ENCODE measurements around the gene CGB1. TPM values are rescaled to one million over a fixed set of nuclear protein-coding genes. Genes with fewer than 3 reads are reported as not detected.
A peak's percentile ranks its signal among the peaks of the same experiment; 100 is the strongest.

The CGB1 gene
- total RNA-seq, 2 donors from 2014 or later = not detected

GRCh38 chr19:49067554-49067953 is 30.9 kb upstream of the CGB1 start:
- Histone ChIP-seq H3K27me3 (peaks cover 0 to 19% of the 10 kb centered on the region in 2 donors), H3K9me3 (no peaks in the 10 kb centered on the region), H3K4me1 (peaks cover 17% of the 10 kb centered on the region), H3K27ac (no peak overlapping the region), H3K4me3 (no peak overlapping the region), H3K36me3 (replicated peaks in 1 of 2; ENCODE audit: insufficient read depth in 1 of 2, low read depth in 2 of 2) (no peaks in the 10 kb centered on the region)
- intact Hi-C loops (cut with DNase I) = no loop called here
- 29 to 40% methylated on average over 2 to 3 of the region's 3 CpGs for WGBS, 2 donors
- TF ChIP-seq POLR2A (IDR thresholded peaks at IDR 0.05) (no peak), CTCF (IDR thresholded peaks at IDR 0.05) (no peak)
- no peak for DNase-seq
- no peak for ATAC-seq

GRCh38 chr19:49065905-49066512 is 29.3 kb upstream of the CGB1 start:
- DNase-seq (no peak), ATAC-seq (no peak)
- Histone ChIP-seq H3K9me3 (no peaks in the 10 kb centered on the region), H3K27ac (no peak overlapping the region), H3K27me3 (peaks cover 0 to 7% of the 10 kb centered on the region in 2 donors), H3K36me3 (replicated peaks in 1 of 2; ENCODE audit: insufficient read depth in 1 of 2, low read depth in 2 of 2) (no peaks in the 10 kb centered on the region), H3K4me3 (no peak overlapping the region), H3K4me1 (peaks cover 12% of the 10 kb centered on the region)
- intact Hi-C loops (cut with DNase I) = no loop called here
- WGBS, 2 donors = 57 to 73% methylated on average over 11 to 13 of the region's 13 CpGs
- TF ChIP-seq CTCF (IDR thresholded peaks at IDR 0.05) (no peak), POLR2A (IDR thresholded peaks at IDR 0.05) (no peak)

DNA sequence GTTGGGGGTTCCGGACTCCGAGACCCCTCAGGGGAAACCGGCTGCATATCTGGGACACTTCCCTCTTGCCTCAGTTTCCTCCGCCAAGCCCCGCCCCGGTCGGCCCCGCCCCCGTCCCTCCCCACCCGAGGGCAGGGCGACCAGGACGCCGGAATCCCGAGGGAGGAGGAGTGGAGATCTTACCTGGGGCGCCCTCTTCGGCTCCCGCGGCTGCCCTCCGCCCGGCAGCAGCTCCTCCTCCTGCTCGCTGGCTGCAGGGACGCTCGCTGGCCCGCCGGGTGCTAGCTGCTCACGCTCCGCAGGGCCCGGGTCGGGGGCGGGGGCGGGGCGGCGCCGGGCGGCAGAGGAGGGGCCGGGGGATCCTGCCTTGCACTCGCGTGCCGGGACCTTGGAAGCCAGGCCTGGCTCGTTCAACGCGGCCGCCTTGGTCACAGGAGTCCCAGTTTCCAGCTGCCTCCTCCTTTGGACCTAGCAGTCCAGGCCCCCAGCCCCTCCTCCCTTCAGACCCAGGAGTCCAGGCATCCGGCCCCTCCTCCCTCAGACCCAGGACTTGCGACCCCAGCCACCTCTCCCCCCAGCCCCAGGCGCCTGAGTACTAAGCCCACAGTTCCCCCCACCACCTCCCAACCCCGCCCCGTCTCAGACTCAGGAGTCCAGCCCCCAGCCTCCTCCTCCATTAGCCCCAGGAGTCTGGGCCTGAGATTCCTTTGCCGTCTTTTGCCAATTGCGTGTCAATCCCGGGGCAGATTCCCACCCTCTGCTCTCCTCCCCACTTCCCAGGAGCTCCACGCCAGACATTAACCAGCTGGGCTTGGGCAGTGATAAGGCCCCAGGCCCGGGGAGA is 28.3 kb upstream of the CGB1 start, which contains the start of gene NTF4:
NTF4 (minus strand) TSS at position 51 of the 844 bp plus-strand sequence. CDS start 2,821 bp downstream, outside the sequence.
- intact Hi-C loops (cut with DNase I) = no loop called here
- H3K36me3 ChIP-seq (replicated peaks in 1 of 2; ENCODE audit: insufficient read depth in 1 of 2, low read depth in 2 of 2) = no peaks in the 10 kb centered on the region
- WGBS, 2 donors = 8 to 28% methylated on average over 7 to 48 of the region's 53 CpGs
- no peak within 1 kb of the TSS for H3K27ac ChIP-seq
- peak; percentile 45 for ATAC-seq
- H3K27me3 ChIP-seq = peaks cover 0 to 7% of the 10 kb centered on the region in 2 donors
- no peaks in the 10 kb centered on the region for H3K9me3 ChIP-seq
- TF ChIP-seq POLR2A (IDR thresholded peaks at IDR 0.05) = no peak
- no peak for TF ChIP-seq CTCF (IDR thresholded peaks at IDR 0.05)
- H3K4me1 ChIP-seq = peaks cover 12% of the 10 kb centered on the region
- no peak within 1 kb of the TSS for H3K4me3 ChIP-seq
- peak in 3 of 4 donors; percentile 19 to 52 (median 39) for DNase-seq

DNA sequence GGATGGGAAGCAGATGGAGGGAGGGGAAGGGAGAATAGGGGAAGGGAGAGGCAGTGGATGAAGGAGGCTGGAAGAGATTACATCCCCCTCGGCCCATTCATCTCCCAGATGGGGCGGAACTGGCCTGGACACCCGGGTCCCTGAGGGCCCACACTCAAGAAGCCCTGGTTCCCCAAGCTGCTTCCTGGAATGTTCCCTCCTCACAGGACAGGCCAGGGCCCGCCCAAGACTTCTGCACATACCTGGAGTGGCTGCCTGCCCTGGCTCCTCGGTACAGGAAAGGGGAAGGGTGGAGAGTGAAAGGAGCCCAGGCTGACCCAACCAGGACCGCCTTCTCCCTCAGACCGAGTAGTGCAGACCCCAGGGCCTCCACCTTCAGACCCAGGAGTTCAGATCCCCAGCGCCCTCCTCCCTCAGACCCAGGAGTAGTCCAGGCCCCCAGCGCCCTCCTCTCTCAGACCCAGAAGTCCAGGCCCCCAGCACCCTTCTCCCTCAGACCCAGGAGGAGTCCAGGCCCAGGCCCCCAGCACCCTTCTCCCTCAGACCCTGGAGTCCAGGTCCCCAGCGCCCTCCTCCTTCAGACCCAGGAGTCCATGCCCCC is 27.4 kb upstream of the CGB1 start:
- no peak for DNase-seq
- Histone ChIP-seq H3K4me3 (no peak overlapping the region), H3K9me3 (no peaks in the 10 kb centered on the region), H3K27ac (no peak overlapping the region), H3K4me1 (peaks cover 12% of the 10 kb centered on the region), H3K36me3 (replicated peaks in 1 of 2; ENCODE audit: insufficient read depth in 1 of 2, low read depth in 2 of 2) (no peaks in the 10 kb centered on the region), H3K27me3 (peaks cover 0 to 7% of the 10 kb centered on the region in 2 donors)
- intact Hi-C loops (cut with DNase I) = no loop called here
- no peak for TF ChIP-seq POLR2A (IDR thresholded peaks at IDR 0.05)
- no peak for TF ChIP-seq CTCF (IDR thresholded peaks at IDR 0.05)
- 62 to 64% methylated on average over 8 to 10 of the region's 10 CpGs for whole genome bisulfite sequencing, 2 donors
- no peak for ATAC-seq
